Activated naive CD8-positive, alpha-beta T cell treated with anti-CD3 and anti-CD28 coated beads, Interleukin-2, amount 50 U/mL, for 16 hours (primary cell): Measurements from ENCODE around the gene ZNF827.

Experiments
- DNase-seq: peaks from one replicate; pipeline ENCODE4 v3.0.0-alpha.2; 2020; ENCODE audit warnings: low read depth, low spot score

The ZNF827 gene

DNA sequence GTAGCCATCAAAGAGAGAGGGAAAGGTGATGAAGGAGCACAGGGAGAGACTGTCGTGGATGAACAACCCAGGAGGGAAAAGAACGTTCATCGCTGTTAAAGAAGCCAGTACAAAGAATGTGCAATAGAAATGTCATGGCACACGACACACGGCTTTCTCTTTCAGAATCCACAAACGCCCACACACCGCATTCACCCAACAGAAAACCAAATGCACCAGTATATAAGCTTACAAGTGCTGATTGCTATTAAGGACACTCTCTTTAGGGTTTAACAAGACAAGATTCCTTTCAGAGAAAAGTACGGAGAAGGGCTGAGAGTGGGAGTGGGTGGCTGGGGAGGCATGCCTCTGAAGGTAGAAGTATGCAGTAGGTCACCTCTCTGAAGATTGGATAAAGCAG, 178.4 kb downstream of the ZNF827 start:
- no peak for DNase-seq

DNA sequence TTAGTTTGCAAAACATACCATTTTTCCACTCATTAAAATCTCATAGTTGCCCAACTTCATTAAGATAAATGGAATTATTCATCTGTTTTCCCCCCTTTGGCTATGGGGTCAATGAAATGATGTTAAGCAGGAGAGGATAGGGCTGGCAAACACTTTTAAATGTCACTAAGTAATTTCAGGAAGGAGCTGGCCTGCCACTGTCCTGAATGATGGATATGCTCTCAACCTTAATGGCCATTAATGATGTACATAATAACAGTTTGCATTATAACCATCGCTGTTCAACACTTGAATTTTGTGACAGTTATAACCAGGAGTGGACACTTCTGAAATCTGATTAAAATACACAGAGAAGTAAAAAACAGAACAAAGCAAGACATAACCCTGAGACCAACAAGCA, 181.4 kb downstream of the ZNF827 start:
- DNase-seq: no peak

DNA sequence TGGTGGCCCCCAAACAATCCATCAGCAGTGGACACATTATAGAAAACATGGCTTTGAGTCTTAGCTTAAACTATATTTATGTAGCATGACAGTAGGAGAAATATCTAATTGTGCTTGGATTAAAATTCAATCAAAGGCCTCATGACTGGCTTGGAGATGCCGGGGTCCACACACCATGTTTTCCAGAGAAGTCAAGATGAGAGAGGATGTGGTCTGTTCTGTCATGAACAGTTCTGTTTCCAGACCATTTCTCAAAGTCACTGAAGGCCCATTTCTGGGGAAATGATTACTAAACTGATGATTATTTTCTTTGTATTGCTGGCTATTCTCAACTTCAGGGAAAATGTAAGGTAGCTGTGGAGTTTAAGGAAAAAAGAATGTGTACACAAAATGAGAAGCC, 182.4 kb downstream of the ZNF827 start:
- DNase-seq: no peak

DNA sequence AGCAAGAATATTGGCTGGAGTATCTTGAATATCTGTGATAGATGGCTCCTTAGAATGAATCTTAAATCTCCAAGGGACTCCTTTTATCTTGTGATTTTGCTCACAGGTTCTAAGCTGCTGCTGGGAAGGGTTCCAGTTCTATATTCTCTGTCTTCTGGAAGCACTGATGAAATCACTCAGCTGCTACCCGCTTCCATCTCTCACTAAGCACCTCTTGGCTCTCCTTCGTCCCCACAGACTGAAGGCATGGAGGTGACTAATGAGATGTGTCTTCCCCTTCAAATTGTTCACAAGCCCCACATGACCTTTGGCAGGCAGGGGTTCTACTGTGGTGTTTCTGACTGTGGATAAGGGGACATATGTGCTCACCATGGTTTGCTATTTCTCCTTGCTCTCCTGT, 182.8 kb downstream of the ZNF827 start:
- DNase-seq: no peak

DNA sequence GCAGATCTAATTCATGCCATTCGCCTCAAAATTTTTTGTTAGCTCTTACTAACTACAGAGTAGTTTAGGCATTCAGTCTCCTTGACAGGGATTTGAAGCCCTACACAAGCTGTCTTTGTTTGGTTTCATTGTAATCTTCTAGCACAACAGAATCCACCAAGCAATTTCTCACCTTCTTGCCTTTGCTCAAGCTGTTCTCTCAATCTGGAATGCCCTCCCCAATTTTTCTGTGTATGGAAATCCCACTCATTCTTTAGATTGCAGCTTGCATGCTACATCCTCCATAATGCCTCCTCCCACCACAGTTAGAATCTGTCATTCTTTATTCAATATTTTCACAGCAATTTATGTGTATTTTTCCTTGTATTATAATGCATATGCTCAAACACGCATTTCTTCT, 195.0 kb downstream of the ZNF827 start:
- DNase-seq: no peak

DNA sequence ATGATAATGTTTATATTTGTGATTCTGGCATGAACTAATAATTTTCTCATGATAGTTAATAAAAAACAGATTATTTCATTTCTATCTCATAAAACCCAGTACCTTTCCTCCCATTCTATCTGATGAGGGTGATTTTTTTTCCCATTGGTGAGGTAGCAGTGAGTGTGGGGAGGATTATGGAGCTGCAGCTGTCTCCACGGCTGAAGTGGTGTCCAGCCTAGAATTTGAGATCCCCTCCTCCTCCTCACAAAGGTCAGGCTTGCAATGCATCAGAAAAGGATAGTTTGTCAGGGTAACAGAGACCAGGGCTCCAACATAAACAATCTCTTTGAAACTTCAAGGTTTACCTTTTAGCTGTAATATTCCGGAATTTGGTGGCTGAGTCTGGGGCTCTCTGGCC, 197.8 kb downstream of the ZNF827 start:
- DNase-seq: no peak

DNA sequence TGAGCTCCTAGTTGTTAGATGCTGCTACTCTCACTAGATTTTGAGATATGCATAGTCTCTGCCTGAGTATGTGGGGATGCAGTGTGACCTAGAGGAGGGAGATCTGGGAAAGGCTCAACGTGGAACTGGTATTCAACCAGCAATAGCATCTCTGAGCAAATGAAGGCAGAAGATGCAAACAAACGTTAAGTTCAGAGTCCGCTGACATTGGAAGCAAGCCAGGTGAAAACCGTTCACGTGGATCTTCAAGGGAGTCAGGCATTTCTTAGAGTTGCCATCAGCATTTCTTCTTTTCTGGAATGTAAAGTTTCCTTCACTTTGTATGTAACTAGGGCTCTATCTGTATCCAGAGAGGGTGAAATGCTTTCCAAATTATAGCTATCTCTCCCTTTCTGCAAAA, 198.8 kb downstream of the ZNF827 start:
- no peak for DNase-seq

DNA sequence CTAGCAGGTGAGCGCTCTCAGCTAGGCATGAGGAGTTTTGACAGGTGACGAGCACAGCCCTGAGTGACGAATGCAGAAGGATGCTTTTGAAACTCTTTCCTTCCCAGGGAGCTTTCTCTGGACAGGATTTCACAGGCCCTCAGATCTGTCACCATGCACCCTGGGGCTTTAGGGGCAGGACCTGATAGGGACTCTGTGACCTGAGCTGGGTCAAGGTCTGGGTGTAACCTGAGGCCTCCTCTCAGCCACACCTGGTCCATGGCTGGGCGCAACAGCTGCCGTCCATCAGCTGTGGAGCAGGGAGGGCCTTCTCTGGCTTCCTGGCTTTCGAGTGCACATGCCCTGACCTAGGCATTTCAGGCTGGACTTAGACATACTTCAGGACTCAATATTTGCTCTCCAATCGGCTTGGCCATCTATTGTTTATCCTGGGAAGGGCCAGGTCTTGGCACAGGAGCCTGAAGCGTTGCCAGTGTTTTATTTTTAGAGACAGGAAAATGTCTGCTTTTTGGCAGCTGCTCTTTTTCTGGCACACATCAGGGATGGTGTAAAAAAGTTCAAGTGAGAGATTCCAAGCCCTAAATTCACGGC, 202.3 kb downstream of the ZNF827 start:
- DNase-seq: no peak

DNA sequence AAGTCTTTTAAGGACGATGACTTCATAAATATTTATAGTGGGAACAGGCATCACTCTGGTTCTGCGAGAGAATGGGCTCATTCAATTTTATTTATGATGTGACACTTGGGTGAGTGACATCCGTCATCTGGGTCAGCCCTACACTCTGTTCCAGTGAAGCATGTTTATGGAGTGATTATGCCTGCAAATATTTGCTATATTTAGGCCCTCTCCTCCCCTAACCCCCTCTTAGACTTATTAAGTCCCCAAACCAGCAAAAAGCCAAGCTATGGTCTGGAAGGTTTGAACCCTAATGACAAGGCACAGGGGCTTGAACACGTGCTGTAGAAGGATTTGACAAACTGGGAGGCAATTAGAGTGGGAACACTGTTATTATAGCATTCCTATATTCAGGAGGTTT, 202.8 kb downstream of the ZNF827 start:
- no peak for DNase-seq

DNA sequence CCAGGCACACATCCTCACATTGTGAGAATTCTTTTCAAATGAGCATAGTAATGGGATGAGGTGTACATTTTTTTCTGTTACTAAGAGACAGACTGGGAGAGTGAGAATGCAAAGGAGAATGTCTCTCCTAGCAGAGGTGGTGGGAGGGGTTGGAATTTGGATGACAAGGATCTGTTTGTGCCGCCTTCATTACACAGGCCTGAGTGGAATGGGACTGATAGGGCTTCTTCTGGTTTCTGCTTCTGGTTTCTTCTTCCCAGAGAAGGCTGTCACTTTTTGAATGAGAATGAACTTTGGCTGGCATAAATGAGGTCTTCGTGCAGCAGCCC, 203.3 kb downstream of the ZNF827 start:
- DNase-seq: no peak

DNA sequence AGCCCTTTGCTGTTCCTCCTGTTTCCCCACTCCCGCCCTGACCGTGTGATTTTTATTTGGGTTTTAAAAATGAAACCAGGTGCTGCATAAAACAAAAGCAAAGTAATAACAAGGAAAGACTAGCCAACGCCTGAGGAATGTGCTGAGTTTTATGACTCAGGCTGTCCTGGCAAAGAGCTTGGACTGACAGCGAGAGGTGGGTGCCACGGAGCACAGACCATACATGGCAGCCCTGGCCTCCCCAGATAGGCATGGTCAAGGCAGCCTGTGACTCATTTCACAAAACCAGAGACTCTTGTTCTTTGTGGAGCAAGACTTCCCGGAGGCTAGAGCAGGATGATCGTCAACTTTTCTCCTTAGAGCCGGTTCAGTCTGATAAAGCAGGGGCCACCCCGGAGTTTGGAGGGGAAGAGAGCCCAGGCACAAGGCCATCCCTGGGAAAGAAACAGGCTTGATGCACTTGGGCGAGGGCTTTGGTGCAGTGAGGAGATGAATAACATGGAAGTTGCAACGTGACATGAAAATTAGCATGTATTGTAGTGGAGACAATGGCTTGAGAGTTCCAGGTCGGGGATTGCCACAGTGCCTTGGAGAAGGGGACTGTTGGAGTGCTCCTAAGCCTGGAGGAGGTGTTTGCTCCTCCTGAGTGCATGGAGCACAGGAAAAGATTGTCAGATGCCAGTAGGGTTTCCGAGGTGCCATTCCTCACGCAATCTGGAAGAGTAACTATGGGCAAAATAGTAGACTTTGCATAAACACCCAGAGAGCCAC, 203.9 kb downstream of the ZNF827 start:
- no peak for DNase-seq

DNA sequence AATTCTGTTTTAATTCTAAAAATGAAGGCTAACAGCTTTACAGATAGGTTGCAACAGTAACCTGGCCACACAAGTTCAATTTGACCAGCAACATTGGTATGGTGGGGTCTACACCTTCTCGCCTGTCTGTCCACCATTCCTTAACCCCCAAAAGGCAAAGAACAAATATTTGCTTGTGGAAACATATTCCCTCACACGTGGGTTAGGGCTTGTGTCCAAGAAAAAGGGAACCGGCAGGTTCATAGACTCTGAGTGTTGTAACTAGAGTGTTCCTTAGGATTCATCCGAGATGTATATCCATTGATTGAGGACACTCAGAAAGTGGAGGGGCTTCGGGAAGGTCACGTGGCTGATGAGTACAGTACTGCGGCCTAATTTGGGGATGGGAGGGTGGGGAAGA, 204.6 kb downstream of the ZNF827 start:
- DNase-seq: no peak

DNA sequence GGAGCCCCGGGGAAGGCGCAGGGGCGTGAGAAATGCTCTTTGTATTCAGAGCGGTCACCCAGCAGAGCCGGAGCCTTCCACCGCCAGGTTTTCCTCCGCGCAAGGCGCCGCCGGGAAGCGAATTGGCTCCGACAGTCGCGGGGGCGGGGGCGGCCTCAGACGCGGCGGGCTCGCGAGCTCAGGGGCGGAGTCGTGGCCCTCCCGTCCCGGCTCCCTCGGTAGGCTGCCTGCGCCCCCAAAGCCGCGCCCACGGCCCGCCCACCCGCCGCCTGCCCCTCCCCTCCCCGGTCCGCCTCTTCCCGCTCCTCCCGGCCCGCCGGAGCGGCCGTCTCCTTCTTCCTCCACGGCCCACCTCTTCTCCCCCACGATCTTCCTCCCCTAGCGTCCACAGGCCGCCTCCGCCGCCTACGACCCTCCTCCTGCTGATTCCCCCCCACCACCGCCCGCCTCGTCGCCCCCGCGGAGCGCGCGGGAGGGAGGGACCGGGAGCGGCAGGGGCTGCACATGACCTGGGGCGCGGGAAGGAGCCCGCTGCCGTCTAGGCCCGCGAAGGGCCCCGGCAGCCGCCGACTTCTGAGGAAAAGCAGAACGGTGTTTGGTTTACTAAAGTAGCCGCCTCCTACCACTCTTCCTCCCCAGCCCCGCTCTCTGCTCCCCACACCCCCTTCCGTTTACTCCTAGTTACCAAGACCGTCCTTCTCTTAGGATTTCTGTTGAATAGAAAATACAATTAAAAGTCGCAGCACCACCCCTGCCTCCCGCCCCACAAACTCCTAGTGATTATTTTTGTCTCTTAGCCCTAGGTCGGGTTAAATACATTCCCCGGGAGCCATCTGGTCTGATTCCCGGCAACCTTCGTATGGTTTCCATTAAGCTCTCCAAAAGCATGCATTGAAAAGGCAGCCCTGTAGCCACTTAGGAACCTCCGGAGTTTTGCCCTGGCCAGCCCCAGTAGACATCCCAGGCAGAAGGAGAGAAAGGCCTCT, 205.4 kb downstream of the ZNF827 start:
- peak; percentile 51 for DNase-seq

DNA sequence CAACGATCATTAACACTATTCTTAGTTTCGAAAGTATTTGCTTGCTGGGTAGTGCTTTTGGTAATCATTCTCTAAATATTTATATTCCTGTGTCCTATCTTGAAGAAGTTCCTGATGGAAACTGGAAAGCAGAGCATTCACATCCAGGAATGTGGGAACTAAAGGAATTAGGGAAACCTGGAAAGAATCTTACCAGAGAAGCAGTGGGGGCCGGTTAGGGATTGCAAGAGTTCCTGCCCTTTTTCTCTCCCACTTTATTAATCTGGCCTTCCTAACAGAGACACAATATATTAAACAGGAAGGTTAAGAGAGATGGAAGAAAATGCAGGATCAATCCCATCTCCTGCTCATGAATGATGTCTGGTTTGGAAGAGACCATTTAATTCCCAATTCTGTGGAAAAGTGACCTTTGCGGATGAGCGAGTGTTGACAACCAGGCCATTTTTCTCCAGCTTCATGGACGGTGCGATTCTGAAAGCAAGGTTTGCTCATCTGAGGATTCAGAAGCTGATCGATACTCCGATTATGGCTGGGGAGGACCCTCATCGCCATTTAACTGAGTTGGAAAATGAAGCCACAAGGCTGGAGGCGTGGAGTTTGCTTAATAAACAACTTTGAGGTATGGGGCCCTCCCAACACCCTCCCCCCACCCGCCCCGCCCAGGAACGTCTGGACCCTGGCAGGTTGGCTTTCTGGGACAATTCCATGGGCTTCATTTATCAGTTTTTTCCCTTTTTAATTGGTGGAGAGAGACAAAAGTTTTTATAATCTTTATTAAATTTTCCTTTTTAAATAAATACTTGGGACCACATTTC, 206.4 kb downstream of the ZNF827 start:
- DNase-seq: no peak

DNA sequence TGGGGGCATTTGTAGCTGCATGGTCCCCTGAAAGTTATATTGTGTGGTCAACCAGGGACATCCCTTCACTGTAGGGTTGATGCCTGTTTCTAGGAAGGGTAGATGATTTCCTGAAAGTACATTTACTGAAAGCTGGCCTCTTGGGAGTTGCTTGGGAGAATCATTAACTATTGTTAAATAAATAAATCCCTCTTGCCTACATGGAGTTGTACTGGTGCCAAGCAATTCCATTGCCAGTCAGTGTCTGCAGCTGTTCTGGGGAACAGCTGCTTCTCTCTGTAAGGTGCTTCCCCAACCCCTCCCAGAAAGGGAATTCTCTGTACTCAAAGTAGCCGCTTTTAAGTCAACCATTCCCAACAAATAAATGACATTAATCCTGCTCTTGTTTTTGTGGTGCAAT, 207.6 kb downstream of the ZNF827 start:
- DNase-seq: no peak

DNA sequence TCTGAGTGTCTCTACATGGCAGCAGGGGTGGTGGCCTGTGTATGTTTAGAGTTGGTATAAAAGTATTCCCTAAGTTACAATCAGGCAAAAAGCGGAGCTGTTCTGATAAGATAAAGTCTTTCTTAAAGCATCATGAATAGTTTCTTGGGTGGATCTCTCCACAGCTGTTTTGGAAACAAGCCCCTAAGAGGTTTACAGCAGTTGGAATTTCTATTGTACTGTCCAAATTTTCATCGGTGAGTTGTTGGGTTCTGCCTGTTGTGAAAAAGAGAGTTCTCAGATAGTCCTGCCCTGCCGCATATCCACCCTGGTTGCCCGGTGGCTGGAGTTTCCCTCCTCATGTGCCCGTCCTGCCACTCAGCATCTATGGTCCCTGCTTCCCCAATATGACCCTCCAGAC, 208.6 kb downstream of the ZNF827 start:
- DNase-seq: no peak

DNA sequence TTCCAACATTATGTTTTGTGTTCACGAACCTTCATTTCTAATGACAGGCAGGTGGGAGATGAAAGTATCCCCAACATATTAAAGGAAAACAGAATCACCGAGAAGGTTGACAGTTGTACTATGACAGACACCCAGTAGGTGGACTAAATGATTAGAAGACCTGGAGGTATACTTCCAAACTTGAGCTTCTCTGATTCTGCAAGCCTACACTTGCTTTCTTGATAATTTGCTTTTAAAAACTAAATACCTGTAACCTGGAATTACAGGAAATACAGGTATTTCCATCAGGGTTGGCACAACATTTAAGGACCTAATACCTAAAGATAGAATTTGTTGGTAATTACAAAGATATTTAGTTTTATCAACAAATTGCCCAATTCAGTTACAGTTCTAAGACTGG, 215.3 kb downstream of the ZNF827 start:
- DNase-seq: no peak

DNA sequence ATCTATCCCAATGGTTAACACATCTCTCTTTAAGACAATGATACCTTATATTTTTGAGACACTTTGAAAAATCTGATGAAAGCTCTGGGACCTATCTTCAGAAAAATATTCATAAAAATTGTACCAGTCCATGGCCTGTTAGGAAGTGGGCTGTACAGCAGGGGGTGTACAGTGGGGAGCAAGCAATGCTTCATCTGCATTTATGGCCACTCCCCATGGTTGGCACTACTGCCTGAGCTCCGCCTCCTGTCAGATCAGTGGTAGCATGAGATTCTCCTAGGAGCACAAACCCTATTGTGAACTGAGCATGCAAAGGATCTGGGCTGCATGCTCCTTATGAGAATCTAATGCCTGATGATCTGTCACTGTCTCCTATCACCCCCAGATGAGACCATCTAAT, 216.1 kb downstream of the ZNF827 start:
- no peak for DNase-seq

DNA sequence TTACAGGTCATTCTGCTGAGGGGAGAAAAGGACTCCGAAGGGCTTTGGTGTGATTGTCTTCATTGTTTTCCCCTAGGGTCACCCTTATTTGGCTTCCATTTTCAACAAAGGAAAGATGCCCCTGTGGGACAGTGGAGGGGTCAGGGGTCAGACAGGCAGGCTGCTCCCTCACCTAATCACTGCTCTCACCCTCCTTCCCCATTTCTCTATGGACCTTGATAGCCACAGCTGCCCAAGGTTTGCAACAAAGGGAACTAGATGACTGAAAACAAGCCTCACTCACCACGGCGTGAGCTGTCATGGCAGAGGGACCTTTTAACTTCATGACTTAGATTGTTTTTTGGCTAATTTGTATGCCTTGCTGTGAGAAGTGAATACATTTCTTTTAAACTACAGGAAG, 218.0 kb downstream of the ZNF827 start:
- DNase-seq: no peak

DNA sequence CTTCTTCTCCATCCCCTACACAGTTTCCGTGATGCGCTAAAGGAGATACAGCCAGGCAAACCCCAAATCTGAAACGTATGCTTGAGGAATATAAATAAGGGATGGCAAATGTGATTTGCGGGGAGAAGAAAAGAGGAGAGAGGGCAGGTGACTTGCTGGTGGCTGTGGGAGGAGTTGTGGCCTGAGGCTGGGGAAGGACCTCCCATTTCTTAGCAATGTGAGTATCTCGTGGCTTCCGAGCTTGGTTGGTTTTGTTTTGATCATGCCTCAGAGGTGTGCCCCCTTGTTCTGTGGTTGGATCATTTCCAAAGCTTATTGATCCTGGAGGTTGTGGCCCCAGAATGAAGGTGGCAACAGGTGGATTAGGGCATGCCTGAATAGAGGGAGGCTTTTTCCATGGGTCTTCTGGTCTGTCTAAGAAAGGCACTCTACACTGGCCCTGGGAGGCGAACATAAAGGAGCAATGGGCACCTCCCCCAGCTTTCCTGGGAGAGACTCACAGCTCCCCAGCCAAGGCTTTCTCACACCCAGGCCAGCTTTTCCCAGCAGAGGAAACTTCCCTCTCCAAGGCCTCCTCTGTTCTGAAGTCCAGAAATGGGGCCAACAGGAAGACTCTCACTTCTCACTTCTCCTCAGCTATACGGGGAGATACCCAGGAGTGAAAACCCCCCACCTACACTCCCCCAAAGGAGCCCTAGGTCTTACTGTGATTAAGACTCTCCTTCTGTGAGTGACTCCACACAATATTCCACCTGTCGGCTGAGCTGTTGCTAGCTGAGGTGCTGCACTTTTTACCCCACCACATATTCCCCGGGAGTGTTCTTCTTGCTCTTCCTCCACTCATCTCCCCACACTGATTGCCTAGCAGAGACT, 218.6 kb downstream of the ZNF827 start:
- DNase-seq: no peak

DNA sequence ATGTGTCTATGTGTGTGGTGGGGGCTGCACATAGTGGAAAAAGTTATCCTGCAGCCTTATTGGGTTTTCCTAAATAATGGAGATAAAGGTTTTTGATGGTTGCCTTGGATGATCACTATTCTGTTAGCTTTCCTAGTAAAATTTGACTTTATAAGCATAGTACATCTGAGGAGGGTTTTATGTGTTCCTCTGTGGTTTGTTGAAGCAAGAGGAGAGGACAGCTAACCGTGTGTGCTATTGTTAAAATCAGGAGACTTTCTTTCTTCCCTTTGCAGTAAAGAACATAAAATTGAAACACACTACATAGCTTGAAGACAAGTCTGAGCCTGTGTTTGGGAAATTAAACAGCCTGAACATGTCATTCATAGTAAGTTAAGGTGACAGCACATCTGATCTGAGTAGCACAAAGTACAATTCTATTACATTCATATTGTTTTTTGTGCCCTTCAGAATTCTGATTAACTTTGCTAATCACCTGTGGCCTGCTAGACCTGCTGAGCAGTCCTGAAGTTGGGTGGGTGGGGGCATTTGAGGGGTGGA, 221.9 kb downstream of the ZNF827 start:
- no peak for DNase-seq
